Fibroblast of lung (primary cell): Measurements from ENCODE around the gene LCAT. TPM values are rescaled to one million over a fixed set of nuclear protein-coding genes. Genes with fewer than 3 reads are reported as not detected.

Experiments
- DNase-seq, 2 donors: peaks; one replicate each; pipeline versions ENCODE4 v3.0.0 to v3.0.0-alpha.2; 2010; ENCODE audit warnings: low read depth in 2 of 2
- H2AFZ ChIP-seq: 2 replicates; pipeline ENCODE4 v1.5.1; 2012; ENCODE audit warnings: low read length, control low read depth, inconsistent platforms
- H3K27ac ChIP-seq: 2 replicates; pipeline ENCODE4 v1.5.1; 2011; ENCODE audit warnings: low read length, control low read depth; ENCODE audit not compliant: insufficient read depth
- H3K27me3 ChIP-seq: 2 replicates; pipeline ENCODE4 v1.5.1; 2011; ENCODE audit warnings: mild to moderate bottlenecking, low read length; ENCODE audit not compliant: control insufficient read depth, insufficient read depth
- H3K36me3 ChIP-seq: 2 replicates; pipeline ENCODE4 v1.5.1; 2011; ENCODE audit warnings: low read length; ENCODE audit not compliant: control insufficient read depth, insufficient read depth
- H3K4me1 ChIP-seq: 2 replicates; pipeline ENCODE4 v1.5.1; 2011; ENCODE audit warnings: low read length; ENCODE audit not compliant: control insufficient read depth, insufficient read depth; ENCODE audit errors: extremely low read depth
- H3K4me2 ChIP-seq: 2 replicates; pipeline ENCODE4 v1.5.1; 2011; ENCODE audit warnings: low read length, control low read depth; ENCODE audit not compliant: insufficient read depth; ENCODE audit errors: extremely low read depth
- H3K4me3 ChIP-seq, 4 experiments: fragments of 200-600 bp in 1 of 4; sonication (generic) in 1 of 4; replicated peaks in 1 of 4; 2 replicates each; pipeline ENCODE4 v1.5.1; 2011 to 2016; ENCODE audit warnings: low read length in 4 of 4, low read depth in 3 of 4, mild to moderate bottlenecking in 3 of 4, control low read depth in 2 of 4, inconsistent platforms in 1 of 4, mixed read lengths in 1 of 4; ENCODE audit not compliant: insufficient read depth in 1 of 4; ENCODE audit errors: control extremely low read depth in 1 of 4
- H3K79me2 ChIP-seq: 2 replicates; pipeline ENCODE4 v1.5.1; 2012; ENCODE audit warnings: mild to moderate bottlenecking, low read length, inconsistent platforms; ENCODE audit not compliant: control insufficient read depth, insufficient read depth
- H3K9ac ChIP-seq: 2 replicates; pipeline ENCODE4 v1.5.1; 2011; ENCODE audit warnings: mild to moderate bottlenecking, low read length, control low read depth; ENCODE audit not compliant: insufficient read depth
- H3K9me3 ChIP-seq: 2 replicates; pipeline ENCODE4 v1.5.1; 2012; ENCODE audit warnings: low read depth, low read length; ENCODE audit not compliant: control insufficient read depth, insufficient read depth
- H4K20me1 ChIP-seq: 2 replicates; pipeline ENCODE4 v1.5.1; 2011; ENCODE audit warnings: low read length; ENCODE audit not compliant: control insufficient read depth, insufficient read depth; ENCODE audit errors: extremely low read depth
- CTCF ChIP-seq, 2 donors: IDR thresholded peaks in 1 of 2; conservative IDR thresholded peaks in 1 of 2; 1 replicate in 1 of 2; 2 replicates in 1 of 2; pipeline ENCODE4 v1.5.1; 2011 to 2012; ENCODE audit warnings: low read length in 2 of 2, control low read depth in 1 of 2, inconsistent platforms in 1 of 2, low read depth in 1 of 2, mild to moderate bottlenecking in 1 of 2
- EZH2 ChIP-seq: IDR thresholded peaks from 2 replicates; pipeline ENCODE4 v1.5.1; 2012; ENCODE audit warnings: low read length, control low read depth, mild to moderate bottlenecking; ENCODE audit errors: missing control alignments
- polyA plus RNA-seq, 2 donors: library from polyadenylated mRNA; depleted of rRNA in 1 of 2; stranded (reverse) in 1 of 2; unstranded in 1 of 2; fragments of >200 nt; gene quantifications; 2 replicates each; pipeline ENCODE4 v1.2.1, GENCODE V29; 2011 to 2012; ENCODE audit warnings: missing spikeins in 1 of 2
- total RNA-seq: library from RNA; depleted of rRNA; stranded (reverse); fragments of >200 nt; gene quantifications from 2 replicates; pipeline ENCODE4 v1.2.1, GENCODE V29; 2014

LCAT gene
- total and polyA plus RNA-seq, 2 donors (not counting 1 experiment from before 2014, with no cell fraction given) = 4.5 to 6.4 TPM

- no peak overlapping the region for H2AFZ ChIP-seq
- no peaks in the 10 kb centered on the region for H3K27me3 ChIP-seq
- peaks cover 9% of the 10 kb centered on the region for H3K36me3 ChIP-seq
- H3K4me1 ChIP-seq = no peaks in the 10 kb centered on the region
- no peak overlapping the region for H3K4me3 ChIP-seq
- H3K4me2 ChIP-seq = no peak overlapping the region
- TF ChIP-seq EZH2 = no peak
- no peak for TF ChIP-seq CTCF (conservative IDR thresholded peaks at IDR 0.05 in 1 of 2, IDR thresholded peaks at IDR 0.05 in 1 of 2; ENCODE audit: low read depth in 1 of 2, low read length in 2 of 2)
- no peaks in the 10 kb centered on the region for H3K79me2 ChIP-seq
- DNase-seq = no peak
- no peaks in the 10 kb centered on the region for H3K9me3 ChIP-seq
- H3K27ac ChIP-seq = no peak overlapping the region
- no peak overlapping the region for H3K9ac ChIP-seq
- no peaks in the 10 kb centered on the region for H4K20me1 ChIP-seq
These were observed 36.3 kb downstream of the LCAT start for GRCh38 chr16:67907397-67908180.

- Histone ChIP-seq H3K4me1 (no peaks in the 10 kb centered on the region), H2AFZ (no peak overlapping the region), H4K20me1 (no peaks in the 10 kb centered on the region), H3K27me3 (no peaks in the 10 kb centered on the region), H3K27ac (no peak overlapping the region), H3K79me2 (peaks cover 8% of the 10 kb centered on the region), H3K36me3 (no peaks in the 10 kb centered on the region), H3K4me3 (no peak overlapping the region), H3K9me3 (no peaks in the 10 kb centered on the region), H3K4me2 (no peak overlapping the region), H3K9ac (no peak overlapping the region)
- DNase-seq = no peak
- no peak for TF ChIP-seq EZH2
- no peak for TF ChIP-seq CTCF (conservative IDR thresholded peaks at IDR 0.05 in 1 of 2, IDR thresholded peaks at IDR 0.05 in 1 of 2; ENCODE audit: low read depth in 1 of 2, low read length in 2 of 2)
These were observed 41.1 kb downstream of the LCAT start for GRCh38 chr16:67902831-67903230.

- Histone ChIP-seq H3K27me3 (no peaks in the 10 kb centered on the region), H3K36me3 (no peaks in the 10 kb centered on the region), H3K27ac (no peak overlapping the region), H3K4me3 (no peak overlapping the region), H3K9me3 (no peaks in the 10 kb centered on the region), H2AFZ (no peak overlapping the region), H3K4me2 (no peak overlapping the region), H3K4me1 (no peaks in the 10 kb centered on the region), H4K20me1 (no peaks in the 10 kb centered on the region), H3K9ac (no peak overlapping the region), H3K79me2 (peaks cover 12% of the 10 kb centered on the region)
- TF ChIP-seq EZH2 = no peak
- no peak for TF ChIP-seq CTCF (conservative IDR thresholded peaks at IDR 0.05 in 1 of 2, IDR thresholded peaks at IDR 0.05 in 1 of 2; ENCODE audit: low read depth in 1 of 2, low read length in 2 of 2)
- DNase-seq = no peak
These were observed 42.2 kb downstream of the LCAT start for GRCh38 chr16:67901734-67902133.
